K562 (cell line): ENCODE results near the gene ATAD5. TPM values are rescaled to one million over a fixed set of nuclear protein-coding genes. Genes with fewer than 3 reads are reported as not detected.

Source experiments
- ATAC-seq: fragments of 200-7000 bp; cut with Tn5 transposase; 3 replicates; pipeline ENCODE4 v1.9.1; 2020; ENCODE audit warnings: moderate library complexity
- BruUV-seq: library from RNA; stranded (reverse); fragments of 400-500 nt; replicated peaks from 2 replicates; lab custom pipeline; 2021; lab: Mats Ljungman, UMichigan
- CTCF ChIA-PET: fragments of 300-600 bp; formaldehyde crosslinking; extraction: SDS; loops from one replicate; lab custom pipeline; 2021; ENCODE audit warnings: low intra/inter-chr PET ratio; lab: Yijun Ruan, JAX
- POLR2A ChIA-PET: fragments of 300-600, 350-650 bp; sonication (Branson Sonifier 250); formaldehyde crosslinking; extraction: SDS; loops from one replicate; lab custom pipeline; 2021; ENCODE audit warnings: antibody characterized with exemption, inconsistent platforms; lab: Yijun Ruan, JAX
- DNase-seq, 4 experiments: peaks; one replicate each; pipeline versions ENCODE4 v3.0.0 to v3.0.0-alpha.2; 2011 to 2018; ENCODE audit warnings: low spot score in 3 of 4, mixed read lengths in 3 of 4; ENCODE audit errors: extremely low read depth in 1 of 4
- FAIRE-seq: peaks from 2 replicates; lab custom pipeline; 2011; peaks lifted over from hg19 to GRCh38; lab: Jason Lieb, UNC
- H2AFZ ChIP-seq: 2 replicates; pipeline ENCODE4 v1.6.0; 2011; ENCODE audit warnings: low read depth, low read length, control low read depth, inconsistent platforms
- H3K27ac ChIP-seq: fragments of 200-600 bp; 3 replicates; pipeline ENCODE4 v1.8.0; 2011; ENCODE audit warnings: low read depth, mild to moderate bottlenecking, control low read depth, inconsistent platforms, low read length, moderate library complexity, mixed read lengths; ENCODE audit errors: extremely low read depth
- H3K27me3 ChIP-seq, 2 experiments: fragments of 300-600 bp in 1 of 2; 2 replicates in 1 of 2; 3 replicates in 1 of 2; pipeline versions ENCODE4 v1.6.0 to v1.8.0; 2011; ENCODE audit warnings: inconsistent platforms in 2 of 2, low read length in 2 of 2, mild to moderate bottlenecking in 1 of 2, mixed read lengths in 1 of 2, moderate library complexity in 1 of 2; ENCODE audit not compliant: control insufficient read depth in 2 of 2, insufficient read depth in 2 of 2
- H3K36me3 ChIP-seq: fragments of 300-600 bp; 3 replicates; pipeline ENCODE4 v1.8.0; 2011; ENCODE audit warnings: mild to moderate bottlenecking, low read length, inconsistent platforms; ENCODE audit not compliant: control insufficient read depth, insufficient read depth
- H3K4me1 ChIP-seq, 2 experiments: fragments of 200-600 bp in 1 of 2; replicated peaks in 1 of 2; 2 replicates in 1 of 2; 3 replicates in 1 of 2; pipeline versions ENCODE4 v1.5.1 to v1.8.0; 2011; ENCODE audit warnings: inconsistent platforms in 2 of 2, low read length in 2 of 2, mild to moderate bottlenecking in 1 of 2, mixed read lengths in 1 of 2, moderate library complexity in 1 of 2; ENCODE audit not compliant: control insufficient read depth in 2 of 2, insufficient read depth in 2 of 2
- H3K4me2 ChIP-seq: 2 replicates; pipeline ENCODE4 v1.6.1; 2011; ENCODE audit warnings: low read length, control low read depth, inconsistent platforms, mixed read lengths; ENCODE audit not compliant: insufficient read depth
- H3K4me3 ChIP-seq: fragments of 200-600 bp; sonication (generic), shearing (Covaris generic); 2 replicates; pipeline ENCODE4 v1.5.1; 2016; ENCODE audit warnings: control low read depth, inconsistent platforms
- H3K79me2 ChIP-seq: fragments of 200-600 bp; 3 replicates; pipeline ENCODE4 v1.8.0; 2011; ENCODE audit warnings: low read length, inconsistent platforms; ENCODE audit not compliant: control insufficient read depth, insufficient read depth
- H3K9ac ChIP-seq, 2 experiments: 2 replicates each; pipeline versions ENCODE4 v1.6.0 to v1.6.1; 2011; ENCODE audit warnings: low read depth in 2 of 2, low read length in 2 of 2, control low read depth in 1 of 2, inconsistent platforms in 1 of 2, mild to moderate bottlenecking in 1 of 2, mixed read lengths in 1 of 2; ENCODE audit not compliant: insufficient read depth in 1 of 2
- H3K9me1 ChIP-seq: one replicate; pipeline ENCODE4 v1.6.0; 2011; ENCODE audit warnings: inconsistent platforms, mild to moderate bottlenecking, low read length, moderate library complexity; ENCODE audit not compliant: control insufficient read depth, insufficient read depth
- H3K9me3 ChIP-seq: replicated peaks from 2 replicates; pipeline ENCODE4 v1.5.1; 2011; ENCODE audit warnings: low read depth, low read length, inconsistent platforms; ENCODE audit not compliant: control insufficient read depth, insufficient read depth
- H4K20me1 ChIP-seq: replicated peaks from 2 replicates; pipeline ENCODE4 v1.6.1; 2011; ENCODE audit warnings: low read length, inconsistent platforms, mixed read lengths; ENCODE audit not compliant: control insufficient read depth, insufficient read depth
- PHF8 ChIP-seq: fragments of 200-600 bp; sonication (generic); IDR thresholded peaks from 2 replicates; pipeline ENCODE4 v1.6.1; 2012; ENCODE audit warnings: mixed run types, mild to moderate bottlenecking, inconsistent platforms, low read length, moderate library complexity, borderline replicate concordance
- WGBS: fragments of 100-300 bp; shearing (Covaris generic); methylation state at CpG from one replicate; pipeline ENCODE4 v1.1.6; 2016; ENCODE audit warnings: low coverage, mixed read lengths; ENCODE audit not compliant: insufficient coverage; ENCODE audit errors: missing lambda C conversion rate; 5-methylcytosine and 5-hydroxymethylcytosine counted together
- in situ Hi-C: fragments of 300-500 bp; cut with MboI; formaldehyde crosslinking; loops from 4 replicates; pipeline ENCODE4 v1.15.0; 2018; ENCODE audit warnings: inconsistent platforms, mixed read lengths
- intact Hi-C: fragments of 100-400 bp; cut with micrococcal nuclease; formaldehyde crosslinking; loops from 2 replicates; pipeline ENCODE4 v1.14.2; 2022
- polyA plus RNA-seq, 8 experiments: library from polyadenylated mRNA; depleted of rRNA in 4 of 8; stranded (reverse) in 5 of 8; unstranded in 3 of 8; fragments of >200 nt; fragmentation: Nextera tagmentation in 2 of 8; fragmentation: Illumina TruSeq in 1 of 8; extraction: Ambion mirVana in 2 of 8; extraction: Trizol in 1 of 8; gene quantifications; 2 replicates each; pipeline versions ENCODE4 v1.2.1 to v1.2.3, GENCODE V29; 2011 to 2014; ENCODE audit warnings: inconsistent platforms in 1 of 8, missing spikeins in 1 of 8
- total RNA-seq, 7 experiments: library from RNA; depleted of rRNA in 6 of 7; stranded (reverse); fragments of >200 nt in 6 of 7; fragmentation: Illumina TruSeq in 2 of 7; extraction: Trizol in 2 of 7; gene quantifications; 2 replicates each; pipeline versions ENCODE4 v1.2.1 to v1.2.3, GENCODE V29; 2011 to 2021; ENCODE audit warnings: low replicate concordance in 1 of 7
- TF ChIP-seq, protein P1 (sequence below), 2 experiments: IDR thresholded peaks; 2 replicates each; pipeline ENCODE4 v1.6.1; 2011; ENCODE audit warnings: borderline replicate concordance in 1 of 2, control low read depth in 1 of 2, low read depth in 1 of 2, low read length in 1 of 2, mild to moderate bottlenecking in 1 of 2, mixed read lengths in 1 of 2, moderate library complexity in 1 of 2; ENCODE audit not compliant: insufficient read depth in 1 of 2, insufficient read length in 1 of 2, poor library complexity in 1 of 2, severe bottlenecking in 1 of 2; ENCODE audit errors: extremely low read depth in 1 of 2

The ATAD5 gene
- total and polyA plus RNA-seq, 9 of the 15 experiments (the other 6 are each of a cell fraction or from before 2014, with no cell fraction given): 4.6 to 25.6 (median 19.5) TPM

DNA sequence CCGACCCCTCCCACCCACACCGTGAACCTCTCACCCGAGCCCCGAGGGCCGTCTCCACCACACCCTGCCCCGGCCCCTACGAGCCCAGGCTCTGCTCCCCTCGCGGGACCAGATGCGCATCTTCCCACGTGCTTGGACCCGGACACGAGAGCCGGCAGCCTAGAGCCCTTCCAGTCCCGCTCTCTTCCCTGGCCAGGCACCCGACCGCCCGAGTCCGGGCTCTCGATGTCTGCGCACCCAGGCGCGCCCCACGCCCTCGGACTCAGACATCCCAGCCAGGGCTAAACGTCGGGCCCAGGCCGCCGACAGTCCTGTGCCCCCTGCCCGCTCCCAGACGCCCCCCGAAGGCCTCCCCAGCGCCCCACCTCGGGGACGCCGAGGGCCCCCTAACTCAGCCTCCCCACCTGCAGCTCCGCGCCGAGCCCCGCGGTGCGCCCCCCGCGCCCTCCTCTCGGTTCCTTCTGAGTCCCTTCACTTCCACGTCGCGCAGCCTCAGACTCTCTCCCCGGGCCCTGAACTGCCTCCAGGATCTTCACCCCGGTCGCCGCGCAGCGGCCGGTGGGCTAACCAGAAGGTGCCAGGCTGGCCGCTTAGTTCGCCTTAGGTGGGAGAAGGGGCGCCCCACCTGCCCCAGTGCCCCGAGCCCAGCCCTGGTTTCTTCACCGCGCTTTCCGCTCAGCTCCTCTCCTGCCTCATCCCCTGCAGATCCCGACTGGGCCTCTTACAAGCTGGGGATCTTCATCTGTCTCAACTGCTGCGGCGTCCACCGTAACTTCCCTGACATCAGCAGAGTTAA is 90.7 kb downstream of the ATAD5 start:
- H2AFZ ChIP-seq: no peak overlapping the region
- FAIRE-seq (no peak), DNase-seq (no peak), ATAC-seq (no peak)
- H3K4me3 ChIP-seq: no peak overlapping the region
- ChIA-PET POLR2A (no interaction called here), CTCF (interaction anchor here (0.5 kb wide), 1 partner anchor 23 kb away, joined by 3 read pairs; no protein-coding TSS in a partner anchor)
- BruUV-seq: no TSS peak
- no peak overlapping the region for H3K27ac ChIP-seq
- no peaks in the 10 kb centered on the region for H3K9me1 ChIP-seq
- intact Hi-C loops: no loop called here
- no peaks in the 10 kb centered on the region for H3K9me3 ChIP-seq
- H3K4me1 ChIP-seq: peaks cover 0 to 13% of the 10 kb centered on the region in 2 experiments; a peak in 2 of 5 replicates
- no peaks in the 10 kb centered on the region for H3K79me2 ChIP-seq
- H3K36me3 ChIP-seq: no peaks in the 10 kb centered on the region
- in situ Hi-C loops: no loop called here
- 46% methylated on average over 33 of the region's 66 CpGs for WGBS
- TF ChIP-seq, protein P1, sequence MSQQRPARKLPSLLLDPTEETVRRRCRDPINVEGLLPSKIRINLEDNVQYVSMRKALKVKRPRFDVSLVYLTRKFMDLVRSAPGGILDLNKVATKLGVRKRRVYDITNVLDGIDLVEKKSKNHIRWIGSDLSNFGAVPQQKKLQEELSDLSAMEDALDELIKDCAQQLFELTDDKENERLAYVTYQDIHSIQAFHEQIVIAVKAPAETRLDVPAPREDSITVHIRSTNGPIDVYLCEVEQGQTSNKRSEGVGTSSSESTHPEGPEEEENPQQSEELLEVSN (IDR thresholded peaks at IDR 0.05; ENCODE audit: borderline replicate concordance in 1 of 2, extremely low read depth in 1 of 2, insufficient read depth in 1 of 2, insufficient read length in 1 of 2, low read depth in 1 of 2, low read length in 1 of 2, poor library complexity in 1 of 2, severe bottlenecking in 1 of 2): peak in 1 of 2 experiments; percentile 53
- no peak for TF ChIP-seq PHF8
- H3K4me2 ChIP-seq: no peak overlapping the region
- H3K9ac ChIP-seq: no peak overlapping the region
- no peaks in the 10 kb centered on the region; the same call in 1 of the 2 replicates for H4K20me1 ChIP-seq
- H3K27me3 ChIP-seq: peaks cover 20 to 51% of the 10 kb centered on the region in 2 experiments; a peak in 4 of 5 replicates
